ENCODE data around the gene PPP2R2C. TPM values are rescaled to one million over a fixed set of nuclear protein-coding genes. Genes with fewer than 3 reads are reported as not detected.

The PPP2R2C gene
- total RNA-seq, 1 experiment from 2014 or later, result 14.9 TPM

- no peak for DNase-seq (ENCODE audit: extremely low read depth, low read depth)
These were observed 122.4 kb downstream of the PPP2R2C start for GRCh38 chr4:6349896-6350603.

- DNase-seq (ENCODE audit: extremely low read depth, low read depth), result no peak
These were observed 124.0 kb downstream of the PPP2R2C start for GRCh38 chr4:6348408-6348807.

GRCh38 chr4:6347511-6348045, 124.8 kb downstream of the PPP2R2C start:
- DNase-seq (ENCODE audit: extremely low read depth, low read depth), result no peak

GRCh38 chr4:6346373-6347110, 125.9 kb downstream of the PPP2R2C start:
- DNase-seq (ENCODE audit: extremely low read depth, low read depth), result no peak

GRCh38 chr4:6345866-6346265, 126.5 kb downstream of the PPP2R2C start:
- no peak for DNase-seq (ENCODE audit: extremely low read depth, low read depth)

GRCh38 chr4:6345096-6345830, 127.2 kb downstream of the PPP2R2C start:
- DNase-seq (ENCODE audit: extremely low read depth, low read depth), result no peak

- DNase-seq (ENCODE audit: extremely low read depth, low read depth), result peak; percentile 61
These were observed 128.4 kb downstream of the PPP2R2C start for GRCh38 chr4:6343939-6344408.

- no peak for DNase-seq (ENCODE audit: extremely low read depth, low read depth)
These were observed 129.7 kb downstream of the PPP2R2C start for GRCh38 chr4:6342530-6343293.

GRCh38 chr4:6341696-6342095, 130.7 kb downstream of the PPP2R2C start:
- DNase-seq (ENCODE audit: extremely low read depth, low read depth), result no peak

- no peak for DNase-seq (ENCODE audit: extremely low read depth, low read depth)
These were observed 131.9 kb downstream of the PPP2R2C start for GRCh38 chr4:6340446-6341015.

GRCh38 chr4:6339818-6340445, 132.5 kb downstream of the PPP2R2C start:
- no peak for DNase-seq (ENCODE audit: extremely low read depth, low read depth)

- no peak for DNase-seq (ENCODE audit: extremely low read depth, low read depth)
These were observed 133.2 kb downstream of the PPP2R2C start for GRCh38 chr4:6338951-6339817.

GRCh38 chr4:6338175-6338950, 134.1 kb downstream of the PPP2R2C start:
- DNase-seq (ENCODE audit: extremely low read depth, low read depth), result no peak

GRCh38 chr4:6337331-6337935, 135.0 kb downstream of the PPP2R2C start:
- no peak for DNase-seq (ENCODE audit: extremely low read depth, low read depth)

- no peak for DNase-seq (ENCODE audit: extremely low read depth, low read depth)
These were observed 136.2 kb downstream of the PPP2R2C start for GRCh38 chr4:6336166-6336565.

- no peak for DNase-seq (ENCODE audit: extremely low read depth, low read depth)
These were observed 137.3 kb downstream of the PPP2R2C start for GRCh38 chr4:6335040-6335590.
